HEK293 (cell line): ENCODE results near the gene SLC35E3.

Source experiments
- CTCF ChIA-PET: fragments of 350-600 bp; formaldehyde crosslinking; extraction: SDS; loops from one replicate; lab custom pipeline; 2021; ENCODE audit warnings: antibody characterized with exemption; lab: Yijun Ruan, JAX
- POLR2A ChIA-PET: fragments of 300-600 bp; formaldehyde crosslinking; extraction: SDS; loops from one replicate; lab custom pipeline; 2020; ENCODE audit warnings: antibody characterized with exemption, inconsistent platforms; lab: Yijun Ruan, JAX
- H3K27ac ChIP-seq: fragments of 200-500 bp; sonication (Bioruptor generic); 2 replicates; pipeline ENCODE4 v1.5.1; 2014; ENCODE audit warnings: low read depth, low read length, control low read depth, inconsistent platforms; ENCODE audit errors: extremely low read depth
- H3K36me3 ChIP-seq, 2 experiments: fragments of 200-500 bp in 1 of 2; sonication (Bioruptor generic) in 1 of 2; 1 replicate in 1 of 2; 2 replicates in 1 of 2; pipeline ENCODE4 v1.5.1; 2014 to 2017; ENCODE audit warnings: inconsistent platforms in 2 of 2, low read length in 2 of 2; ENCODE audit not compliant: control insufficient read depth in 2 of 2, insufficient read depth in 1 of 2
- H3K4me1 ChIP-seq: fragments of 200-500 bp; sonication (Bioruptor generic); 2 replicates; pipeline ENCODE4 v1.5.1; 2014; ENCODE audit warnings: mild to moderate bottlenecking, low read length, inconsistent platforms; ENCODE audit not compliant: control insufficient read depth, insufficient read depth
- H3K4me3 ChIP-seq: 2 replicates; pipeline ENCODE4 v1.5.1; 2011; ENCODE audit warnings: low read depth, mild to moderate bottlenecking, control low read depth, low read length, moderate library complexity
- H3K9me3 ChIP-seq: fragments of 200-500 bp; sonication (Bioruptor generic); 2 replicates; pipeline ENCODE4 v1.5.1; 2014; ENCODE audit warnings: low read depth, low read length, inconsistent platforms; ENCODE audit not compliant: control insufficient read depth, insufficient read depth
- BCL11A ChIP-seq: fragments of 450-650 bp; formaldehyde crosslinking; IDR thresholded peaks from 2 replicates; pipeline ENCODE4 v1.5.1; 2016; ENCODE audit warnings: low read depth, missing biosample characterization, missing genetic modification characterization
- HOXC10 ChIP-seq: sonication (generic); formaldehyde crosslinking; IDR thresholded peaks from 2 replicates; pipeline ENCODE4 v1.8.1; 2023; ENCODE audit warnings: mild to moderate bottlenecking, missing genetic modification reagents
- HOXD13 ChIP-seq: sonication (generic); formaldehyde crosslinking; IDR thresholded peaks from 2 replicates; pipeline ENCODE4 v1.8.0; 2022; ENCODE audit warnings: missing genetic modification reagents, borderline replicate concordance
- REPIN1 ChIP-seq: fragments of 450-650 bp; formaldehyde crosslinking; IDR thresholded peaks from 2 replicates; pipeline ENCODE4 v1.5.1; 2017; ENCODE audit warnings: missing biosample characterization, missing genetic modification characterization, low read depth
- SCRT1 ChIP-seq: fragments of 450-650 bp; formaldehyde crosslinking; IDR thresholded peaks from 2 replicates; pipeline ENCODE4 v1.5.1; 2016; ENCODE audit warnings: missing biosample characterization, missing genetic modification characterization, borderline replicate concordance
- TCF7L2 ChIP-seq: IDR thresholded peaks from 2 replicates; pipeline ENCODE4 v1.6.1; 2011; ENCODE audit warnings: low read depth, mild to moderate bottlenecking, inconsistent platforms, low read length, moderate library complexity, borderline replicate concordance
- YY1 ChIP-seq: fragments of 450-650 bp; formaldehyde crosslinking; IDR thresholded peaks from 2 replicates; pipeline ENCODE4 v1.5.1; 2018; ENCODE audit warnings: missing biosample characterization, missing genetic modification characterization
- YY2 ChIP-seq: fragments of 450-650 bp; formaldehyde crosslinking; IDR thresholded peaks from 2 replicates; pipeline ENCODE4 v1.5.1; 2016; ENCODE audit warnings: missing biosample characterization, missing genetic modification characterization
- ZNF146 ChIP-seq: fragments of 450-650 bp; formaldehyde crosslinking; IDR thresholded peaks from 2 replicates; pipeline ENCODE4 v1.5.1; 2016; ENCODE audit warnings: missing biosample characterization, missing genetic modification characterization
- ZNF48 ChIP-seq: fragments of 450-650 bp; formaldehyde crosslinking; IDR thresholded peaks from 2 replicates; pipeline ENCODE4 v1.5.1; 2016; ENCODE audit warnings: missing biosample characterization, missing genetic modification characterization
- ZNF521 ChIP-seq: fragments of 450-650 bp; formaldehyde crosslinking; IDR thresholded peaks from 2 replicates; pipeline ENCODE4 v1.5.1; 2017; ENCODE audit warnings: missing biosample characterization, mild to moderate bottlenecking, missing genetic modification characterization
- ZNF529 ChIP-seq: fragments of 450-650 bp; formaldehyde crosslinking; IDR thresholded peaks from 2 replicates; pipeline ENCODE4 v1.5.1; 2017; ENCODE audit warnings: missing genetic modification characterization, missing biosample characterization; ENCODE audit not compliant: insufficient replicate concordance
- ZNF530 ChIP-seq: fragments of 450-650 bp; formaldehyde crosslinking; IDR thresholded peaks from 2 replicates; pipeline ENCODE4 v1.5.1; 2016; ENCODE audit warnings: low read depth, missing biosample characterization, missing genetic modification characterization
- ZNF610 ChIP-seq: fragments of 450-650 bp; formaldehyde crosslinking; IDR thresholded peaks from 2 replicates; pipeline ENCODE4 v1.5.1; 2016; ENCODE audit warnings: missing biosample characterization, missing genetic modification characterization, borderline replicate concordance
- ZNF623 ChIP-seq: fragments of 450-650 bp; formaldehyde crosslinking; IDR thresholded peaks from 2 replicates; pipeline ENCODE4 v1.5.1; 2016; ENCODE audit warnings: missing biosample characterization, missing genetic modification characterization
- ZNF76 ChIP-seq: fragments of 450-650 bp; formaldehyde crosslinking; IDR thresholded peaks from 2 replicates; pipeline ENCODE4; 2016; ENCODE audit warnings: low read depth, missing biosample characterization, missing genetic modification characterization, borderline replicate concordance
- ZNF843 ChIP-seq: fragments of 450-650 bp; formaldehyde crosslinking; IDR thresholded peaks from 2 replicates; pipeline ENCODE4 v1.5.1; 2016; ENCODE audit warnings: missing biosample characterization, missing genetic modification characterization
- ZSCAN16 ChIP-seq: fragments of 450-650 bp; formaldehyde crosslinking; IDR thresholded peaks from 2 replicates; pipeline ENCODE4 v1.5.1; 2016; ENCODE audit warnings: missing biosample characterization, missing genetic modification characterization
- TF ChIP-seq, protein P1 (sequence below): fragments of 450-650 bp; formaldehyde crosslinking; IDR thresholded peaks from 2 replicates; pipeline ENCODE4 v1.5.1; 2016; ENCODE audit warnings: missing biosample characterization, missing genetic modification characterization
- TF ChIP-seq, protein P2 (sequence below): fragments of 450-650 bp; formaldehyde crosslinking; IDR thresholded peaks from 2 replicates; pipeline ENCODE4 v1.5.1; 2017; ENCODE audit warnings: missing biosample characterization, missing genetic modification characterization
- TF ChIP-seq, protein P3 (sequence below): fragments of 450-650 bp; formaldehyde crosslinking; IDR thresholded peaks from 2 replicates; pipeline ENCODE4 v1.5.1; 2016; ENCODE audit warnings: missing biosample characterization, missing genetic modification characterization
- TF ChIP-seq, protein P4 (sequence below): fragments of 450-650 bp; formaldehyde crosslinking; IDR thresholded peaks from 2 replicates; pipeline ENCODE4 v1.5.1; 2016; ENCODE audit warnings: missing biosample characterization, missing genetic modification characterization, borderline replicate concordance
- TF ChIP-seq, protein P5 (sequence below): fragments of 450-650 bp; formaldehyde crosslinking; conservative IDR thresholded peaks from 2 replicates; pipeline ENCODE4 v1.5.1; 2016; ENCODE audit warnings: low read depth, missing biosample characterization, missing genetic modification characterization

Gene SLC35E3

DNA sequence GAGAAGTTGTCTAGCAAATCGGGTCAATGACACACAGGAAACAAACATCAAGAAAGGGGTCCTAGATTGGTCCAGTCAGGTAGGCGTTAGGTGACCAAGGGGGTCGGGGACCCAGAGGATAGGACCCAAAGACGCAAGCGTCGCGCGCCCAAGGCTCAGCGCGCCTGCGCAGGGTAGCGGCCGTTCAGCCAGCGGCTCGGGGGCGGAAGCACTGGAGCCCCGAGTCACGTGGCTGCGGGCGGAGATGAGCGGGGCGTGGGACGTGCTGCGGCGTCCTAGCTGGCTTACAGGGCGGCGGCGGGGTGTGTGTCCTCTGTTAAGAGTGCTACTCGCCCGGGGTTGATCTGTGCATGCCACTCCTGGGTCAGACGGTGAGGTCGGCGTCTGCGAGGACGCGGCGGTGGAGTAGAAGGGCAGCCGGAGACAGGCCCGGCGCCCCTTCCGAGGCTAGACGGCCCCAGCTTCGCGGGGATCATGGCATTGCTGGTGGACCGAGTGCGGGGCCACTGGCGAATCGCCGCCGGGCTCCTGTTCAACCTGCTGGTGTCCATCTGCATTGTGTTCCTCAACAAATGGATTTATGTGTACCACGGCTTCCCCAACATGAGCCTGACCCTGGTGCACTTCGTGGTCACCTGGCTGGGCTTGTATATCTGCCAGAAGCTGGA, at the start of gene SLC35E3:
SLC35E3 (plus strand) TSS at position 273 of the 668 bp plus-strand sequence; CDS start at position 475, 202 bp downstream.
- peak within 1 kb of the TSS; percentile 11; the same call in 1 of the 2 replicates for H3K27ac ChIP-seq
- peak within 1 kb of the TSS; percentile 55 for H3K4me3 ChIP-seq
- peaks cover 4 to 36% of the 10 kb centered on the region in 2 experiments for H3K36me3 ChIP-seq
- H3K9me3 ChIP-seq = no peaks in the 10 kb centered on the region
- no peaks in the 10 kb centered on the region for H3K4me1 ChIP-seq
- CTCF ChIA-PET = interaction anchor here (1.3 kb wide), 1 partner anchor 24 kb away, joined by 3 read pairs; no protein-coding TSS in a partner anchor
- POLR2A ChIA-PET = interaction anchor here (0.6 to 3.1 kb wide), 5 partner anchors 11 to 68 kb away, joined by 3 to 61 read pairs (median 4); partner anchors contain the start of gene MDM2
- no peak for TF ChIP-seq SCRT1 (tag by site-specific recombination)
- TF ChIP-seq ZNF623 (tag by site-specific recombination) = no peak
- TF ChIP-seq YY2 (tag by site-specific recombination) = no peak
- no peak for TF ChIP-seq REPIN1
- TF ChIP-seq ZSCAN16 = no peak
- peak; percentile 67; the same call in 1 of the 2 replicates for TF ChIP-seq ZNF76 (tag by site-specific recombination)
- TF ChIP-seq, protein P1, sequence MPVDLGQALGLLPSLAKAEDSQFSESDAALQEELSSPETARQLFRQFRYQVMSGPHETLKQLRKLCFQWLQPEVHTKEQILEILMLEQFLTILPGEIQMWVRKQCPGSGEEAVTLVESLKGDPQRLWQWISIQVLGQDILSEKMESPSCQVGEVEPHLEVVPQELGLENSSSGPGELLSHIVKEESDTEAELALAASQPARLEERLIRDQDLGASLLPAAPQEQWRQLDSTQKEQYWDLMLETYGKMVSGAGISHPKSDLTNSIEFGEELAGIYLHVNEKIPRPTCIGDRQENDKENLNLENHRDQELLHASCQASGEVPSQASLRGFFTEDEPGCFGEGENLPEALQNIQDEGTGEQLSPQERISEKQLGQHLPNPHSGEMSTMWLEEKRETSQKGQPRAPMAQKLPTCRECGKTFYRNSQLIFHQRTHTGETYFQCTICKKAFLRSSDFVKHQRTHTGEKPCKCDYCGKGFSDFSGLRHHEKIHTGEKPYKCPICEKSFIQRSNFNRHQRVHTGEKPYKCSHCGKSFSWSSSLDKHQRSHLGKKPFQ (tag by site-specific recombination) = no peak
- TF ChIP-seq ZNF610 (tag by site-specific recombination) = 0 out of 2 replicates have a peak, but pooled peaks have one; percentile 26
- TF ChIP-seq, protein P2, sequence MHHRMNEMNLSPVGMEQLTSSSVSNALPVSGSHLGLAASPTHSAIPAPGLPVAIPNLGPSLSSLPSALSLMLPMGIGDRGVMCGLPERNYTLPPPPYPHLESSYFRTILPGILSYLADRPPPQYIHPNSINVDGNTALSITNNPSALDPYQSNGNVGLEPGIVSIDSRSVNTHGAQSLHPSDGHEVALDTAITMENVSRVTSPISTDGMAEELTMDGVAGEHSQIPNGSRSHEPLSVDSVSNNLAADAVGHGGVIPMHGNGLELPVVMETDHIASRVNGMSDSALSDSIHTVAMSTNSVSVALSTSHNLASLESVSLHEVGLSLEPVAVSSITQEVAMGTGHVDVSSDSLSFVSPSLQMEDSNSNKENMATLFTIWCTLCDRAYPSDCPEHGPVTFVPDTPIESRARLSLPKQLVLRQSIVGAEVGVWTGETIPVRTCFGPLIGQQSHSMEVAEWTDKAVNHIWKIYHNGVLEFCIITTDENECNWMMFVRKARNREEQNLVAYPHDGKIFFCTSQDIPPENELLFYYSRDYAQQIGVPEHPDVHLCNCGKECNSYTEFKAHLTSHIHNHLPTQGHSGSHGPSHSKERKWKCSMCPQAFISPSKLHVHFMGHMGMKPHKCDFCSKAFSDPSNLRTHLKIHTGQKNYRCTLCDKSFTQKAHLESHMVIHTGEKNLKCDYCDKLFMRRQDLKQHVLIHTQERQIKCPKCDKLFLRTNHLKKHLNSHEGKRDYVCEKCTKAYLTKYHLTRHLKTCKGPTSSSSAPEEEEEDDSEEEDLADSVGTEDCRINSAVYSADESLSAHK (tag by site-specific recombination) = no peak
- TF ChIP-seq ZNF843 = peak; percentile 57; the same call in 1 of the 2 replicates
- no peak for TF ChIP-seq ZNF48
- TF ChIP-seq TCF7L2 = no peak
- TF ChIP-seq, protein P3, sequence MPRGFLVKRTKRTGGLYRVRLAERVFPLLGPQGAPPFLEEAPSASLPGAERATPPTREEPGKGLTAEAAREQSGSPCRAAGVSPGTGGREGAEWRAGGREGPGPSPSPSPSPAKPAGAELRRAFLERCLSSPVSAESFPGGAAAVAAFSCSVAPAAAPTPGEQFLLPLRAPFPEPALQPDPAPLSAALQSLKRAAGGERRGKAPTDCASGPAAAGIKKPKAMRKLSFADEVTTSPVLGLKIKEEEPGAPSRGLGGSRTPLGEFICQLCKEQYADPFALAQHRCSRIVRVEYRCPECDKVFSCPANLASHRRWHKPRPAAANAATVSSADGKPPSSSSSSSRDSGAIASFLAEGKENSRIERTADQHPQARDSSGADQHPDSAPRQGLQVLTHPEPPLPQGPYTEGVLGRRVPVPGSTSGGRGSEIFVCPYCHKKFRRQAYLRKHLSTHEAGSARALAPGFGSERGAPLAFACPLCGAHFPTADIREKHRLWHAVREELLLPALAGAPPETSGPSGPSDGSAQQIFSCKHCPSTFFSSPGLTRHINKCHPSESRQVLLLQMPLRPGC = 0 out of 2 replicates have a peak, but pooled peaks have one; percentile 53
- TF ChIP-seq ZNF529 (tag by site-specific recombination) = no peak
- TF ChIP-seq, protein P4, sequence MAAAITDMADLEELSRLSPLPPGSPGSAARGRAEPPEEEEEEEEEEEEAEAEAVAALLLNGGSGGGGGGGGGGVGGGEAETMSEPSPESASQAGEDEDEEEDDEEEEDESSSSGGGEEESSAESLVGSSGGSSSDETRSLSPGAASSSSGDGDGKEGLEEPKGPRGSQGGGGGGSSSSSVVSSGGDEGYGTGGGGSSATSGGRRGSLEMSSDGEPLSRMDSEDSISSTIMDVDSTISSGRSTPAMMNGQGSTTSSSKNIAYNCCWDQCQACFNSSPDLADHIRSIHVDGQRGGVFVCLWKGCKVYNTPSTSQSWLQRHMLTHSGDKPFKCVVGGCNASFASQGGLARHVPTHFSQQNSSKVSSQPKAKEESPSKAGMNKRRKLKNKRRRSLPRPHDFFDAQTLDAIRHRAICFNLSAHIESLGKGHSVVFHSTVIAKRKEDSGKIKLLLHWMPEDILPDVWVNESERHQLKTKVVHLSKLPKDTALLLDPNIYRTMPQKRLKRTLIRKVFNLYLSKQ (tag by site-specific recombination) = no peak
- TF ChIP-seq HOXD13 (CRISPR knock-in tag) = no peak
- TF ChIP-seq HOXC10 (CRISPR knock-in tag) = no peak
- no peak for TF ChIP-seq ZNF530 (tag by site-specific recombination)
- peak; percentile 41; the same call in 1 of the 2 replicates for TF ChIP-seq YY1 (tag by site-specific recombination)
- no peak for TF ChIP-seq ZNF521 (tag by site-specific recombination)
- TF ChIP-seq, protein P5, sequence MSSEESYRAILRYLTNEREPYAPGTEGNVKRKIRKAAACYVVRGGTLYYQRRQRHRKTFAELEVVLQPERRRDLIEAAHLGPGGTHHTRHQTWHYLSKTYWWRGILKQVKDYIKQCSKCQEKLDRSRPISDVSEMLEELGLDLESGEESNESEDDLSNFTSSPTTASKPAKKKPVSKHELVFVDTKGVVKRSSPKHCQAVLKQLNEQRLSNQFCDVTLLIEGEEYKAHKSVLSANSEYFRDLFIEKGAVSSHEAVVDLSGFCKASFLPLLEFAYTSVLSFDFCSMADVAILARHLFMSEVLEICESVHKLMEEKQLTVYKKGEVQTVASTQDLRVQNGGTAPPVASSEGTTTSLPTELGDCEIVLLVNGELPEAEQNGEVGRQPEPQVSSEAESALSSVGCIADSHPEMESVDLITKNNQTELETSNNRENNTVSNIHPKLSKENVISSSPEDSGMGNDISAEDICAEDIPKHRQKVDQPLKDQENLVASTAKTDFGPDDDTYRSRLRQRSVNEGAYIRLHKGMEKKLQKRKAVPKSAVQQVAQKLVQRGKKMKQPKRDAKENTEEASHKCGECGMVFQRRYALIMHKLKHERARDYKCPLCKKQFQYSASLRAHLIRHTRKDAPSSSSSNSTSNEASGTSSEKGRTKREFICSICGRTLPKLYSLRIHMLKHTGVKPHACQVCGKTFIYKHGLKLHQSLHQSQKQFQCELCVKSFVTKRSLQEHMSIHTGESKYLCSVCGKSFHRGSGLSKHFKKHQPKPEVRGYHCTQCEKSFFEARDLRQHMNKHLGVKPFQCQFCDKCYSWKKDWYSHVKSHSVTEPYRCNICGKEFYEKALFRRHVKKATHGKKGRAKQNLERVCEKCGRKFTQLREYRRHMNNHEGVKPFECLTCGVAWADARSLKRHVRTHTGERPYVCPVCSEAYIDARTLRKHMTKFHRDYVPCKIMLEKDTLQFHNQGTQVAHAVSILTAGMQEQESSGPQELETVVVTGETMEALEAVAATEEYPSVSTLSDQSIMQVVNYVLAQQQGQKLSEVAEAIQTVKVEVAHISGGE = peak; percentile 85
- no peak for TF ChIP-seq BCL11A
- no peak for TF ChIP-seq ZNF146 (tag by site-specific recombination)
